Measurements from ENCODE around the gene PJVK.

DNA sequence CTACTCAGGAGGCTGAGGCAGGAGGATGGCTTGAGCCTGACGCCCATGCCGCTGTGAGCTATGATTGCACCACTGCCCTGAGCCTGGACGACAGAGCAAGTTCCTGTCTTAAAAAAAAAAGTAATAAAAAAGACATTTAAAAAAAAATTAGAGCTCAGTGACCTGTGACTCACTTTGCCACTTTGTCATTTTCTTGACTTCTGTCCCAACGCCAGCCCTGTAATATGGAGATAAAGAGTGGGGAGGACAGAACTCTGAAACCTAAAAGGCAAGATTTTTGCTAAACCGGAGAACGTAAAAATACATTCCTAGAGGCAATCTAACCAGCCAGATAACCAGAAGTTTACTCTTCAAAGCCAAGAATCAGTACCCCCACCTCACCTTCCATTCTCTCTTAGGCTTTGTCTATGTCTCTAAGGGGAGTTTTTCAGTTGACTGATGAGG is 49.2 kb upstream of the PJVK start:
- no peak for TF ChIP-seq POLR2AphosphoS5 (IDR thresholded peaks at IDR 0.05)
- TF ChIP-seq POLR2A (IDR thresholded peaks at IDR 0.05) = no peak
